Measurements from ENCODE around the gene TIAM2. TPM values are rescaled to one million over a fixed set of nuclear protein-coding genes. Genes with fewer than 3 reads are reported as not detected.

Gene TIAM2
- total and polyA plus RNA-seq, 10 of the 15 experiments (the other 5 are each of a cell fraction or from before 2014, with no cell fraction given): 1.1 to 10.5 (median 2.3) TPM

- TF ChIP-seq ZNF592 (IDR thresholded peaks at IDR 0.05): 0 out of 2 replicates have a peak, but pooled peaks have one; percentile 10
- peak; percentile 87 for TF ChIP-seq RAD21 (IDR thresholded peaks at IDR 0.05; ENCODE audit: insufficient read depth, low read depth, low read length)
- TF ChIP-seq SP1 (IDR thresholded peaks at IDR 0.05; ENCODE audit: low read depth, low read length): no peak
- TF ChIP-seq NKRF (conservative IDR thresholded peaks at IDR 0.05): no peak
- TF ChIP-seq ATF7 (IDR thresholded peaks at IDR 0.05; ENCODE audit: low read depth): no peak
- TF ChIP-seq SUPT20H (IDR thresholded peaks at IDR 0.05; ENCODE audit: borderline replicate concordance, control insufficient read depth, low read depth, low read length): no peak
- TF ChIP-seq IRF5 (IDR thresholded peaks at IDR 0.05; ENCODE audit: borderline replicate concordance): no peak
- no peak for TF ChIP-seq CHD4 (IDR thresholded peaks at IDR 0.05)
- TF ChIP-seq GABPA (IDR thresholded peaks at IDR 0.05; ENCODE audit: low read depth): no peak
- TF ChIP-seq FOXM1 (IDR thresholded peaks at IDR 0.05; ENCODE audit: low read depth, low read length): no peak
- no peak for TF ChIP-seq ZZZ3 (IDR thresholded peaks at IDR 0.05; ENCODE audit: control insufficient read depth, insufficient read length, low read depth)
- no peak for TF ChIP-seq E4F1 (IDR thresholded peaks at IDR 0.05; ENCODE audit: borderline replicate concordance, partially characterized antibody)
- TF ChIP-seq STAT3 (IDR thresholded peaks at IDR 0.05; ENCODE audit: low read depth, low read length): no peak
- TF ChIP-seq MYC (IDR thresholded peaks at IDR 0.05; ENCODE audit: insufficient read depth, insufficient read length, insufficient replicate concordance, low read length, severe bottlenecking): no peak
- TF ChIP-seq SKIL (IDR thresholded peaks at IDR 0.05; ENCODE audit: low read depth, poor library complexity, severe bottlenecking): peak; percentile 34
- TF ChIP-seq SRF (IDR thresholded peaks at IDR 0.05; ENCODE audit: low read depth in 2 of 2, low read length in 2 of 2): no peak
- TF ChIP-seq ZNF24 (IDR thresholded peaks at IDR 0.05): no peak
- no peak for TF ChIP-seq LARP7 (IDR thresholded peaks at IDR 0.05)
These were observed 182.3 kb downstream of the TIAM2 start (continued) for GRCh38 chr6:155177363-155177961.

Data from GM12878 (cell line).